GM19193 (cell line): ENCODE data around the gene COG5.

Source experiments
- POLR2A ChIP-seq: IDR thresholded peaks from 4 replicates; pipeline ENCODE4 v1.6.1; 2011; ENCODE audit not compliant: insufficient read depth, insufficient read length; ENCODE audit errors: extremely low read depth

COG5 gene

DNA sequence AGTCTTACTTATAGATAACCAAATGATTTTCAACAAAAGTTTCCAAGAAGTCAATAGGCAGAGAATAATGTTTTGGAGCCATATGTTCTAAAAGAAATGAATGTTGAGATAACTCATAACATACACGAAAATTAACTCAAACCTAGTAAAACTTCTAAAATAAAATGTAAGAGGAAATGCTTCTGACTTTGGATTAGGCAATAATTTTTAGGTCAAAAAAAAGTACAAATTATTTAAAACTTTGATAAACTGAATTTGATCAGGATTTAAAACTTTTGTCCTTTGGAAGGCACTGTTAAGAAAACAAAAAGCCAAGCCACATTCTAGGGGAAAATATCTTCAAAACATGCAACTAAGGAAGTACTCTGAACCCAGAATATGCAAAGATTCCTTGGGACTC, 242.1 kb downstream of the COG5 start:
- no peak for TF ChIP-seq POLR2A

- no peak for TF ChIP-seq POLR2A
Observed at GRCh38 chr7:107319724-107320228, 243.9 kb downstream of the COG5 start.

- TF ChIP-seq POLR2A = no peak
Observed at GRCh38 chr7:107318523-107319160, 245.1 kb downstream of the COG5 start.

DNA sequence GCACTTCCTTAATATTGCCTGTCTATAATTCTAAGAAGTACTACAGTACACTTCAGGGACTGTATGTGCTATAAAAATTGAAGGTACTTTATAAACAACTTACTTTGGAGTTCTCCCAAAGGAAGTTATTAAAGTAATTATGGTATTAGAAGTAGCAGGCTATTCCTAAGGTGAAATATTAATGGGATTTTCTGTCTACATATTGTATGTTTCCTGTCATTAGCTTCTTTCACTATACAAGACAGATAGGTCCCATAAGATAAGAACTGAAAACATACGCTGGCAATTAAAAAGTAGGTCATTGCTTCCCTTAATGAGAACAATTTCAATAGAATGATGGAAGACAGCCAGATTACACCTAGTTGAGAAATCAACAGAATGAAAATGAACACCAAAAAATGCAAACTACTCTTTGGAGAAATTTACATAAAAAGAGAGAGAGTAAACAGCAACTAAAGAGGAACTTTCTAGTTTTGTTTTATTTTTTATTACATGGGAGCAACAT, 248.0 kb downstream of the COG5 start:
- no peak for TF ChIP-seq POLR2A

- TF ChIP-seq POLR2A = no peak
Observed at GRCh38 chr7:107313355-107313754, 250.4 kb downstream of the COG5 start.

DNA sequence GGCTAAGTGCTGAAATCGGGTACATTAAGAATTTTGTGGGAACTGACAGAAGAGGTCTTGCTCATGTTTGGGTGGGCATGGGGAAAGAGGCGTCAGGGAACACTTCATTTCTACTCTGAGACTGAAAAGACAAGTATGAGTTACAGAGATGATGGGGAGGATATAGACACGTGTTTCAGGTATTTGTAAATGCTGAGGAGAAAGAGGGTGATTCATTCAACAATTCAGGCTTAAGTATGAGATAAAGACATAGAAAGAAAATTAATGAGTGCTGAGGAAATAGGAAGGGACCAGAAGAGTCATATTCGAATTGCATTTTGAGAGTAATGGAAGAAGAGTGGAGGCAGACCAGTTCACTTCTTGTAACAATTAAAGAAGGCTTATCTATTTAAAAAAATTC, 251.3 kb downstream of the COG5 start:
- TF ChIP-seq POLR2A = no peak

GRCh38 chr7:107309296-107309695, 254.4 kb downstream of the COG5 start:
- TF ChIP-seq POLR2A = no peak

DNA sequence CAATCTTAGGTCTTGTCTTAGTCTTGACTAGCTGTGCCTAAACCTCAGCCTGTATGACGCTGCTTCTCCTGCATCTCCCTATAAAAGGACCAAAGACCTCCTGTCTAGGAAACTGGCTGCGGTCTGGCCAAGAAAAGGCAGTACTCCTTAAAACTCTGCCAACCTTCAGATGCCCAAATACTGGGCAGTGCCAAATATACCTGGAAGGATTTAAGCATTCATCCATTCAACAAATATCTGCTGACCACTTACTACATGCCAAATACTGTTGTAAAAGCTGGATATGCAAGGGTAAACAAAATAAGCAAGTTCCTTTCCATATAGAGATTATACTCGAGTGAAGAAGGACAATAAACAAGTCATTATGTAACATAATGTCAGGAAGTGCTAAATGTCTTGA, 259.1 kb downstream of the COG5 start:
- no peak for TF ChIP-seq POLR2A

DNA sequence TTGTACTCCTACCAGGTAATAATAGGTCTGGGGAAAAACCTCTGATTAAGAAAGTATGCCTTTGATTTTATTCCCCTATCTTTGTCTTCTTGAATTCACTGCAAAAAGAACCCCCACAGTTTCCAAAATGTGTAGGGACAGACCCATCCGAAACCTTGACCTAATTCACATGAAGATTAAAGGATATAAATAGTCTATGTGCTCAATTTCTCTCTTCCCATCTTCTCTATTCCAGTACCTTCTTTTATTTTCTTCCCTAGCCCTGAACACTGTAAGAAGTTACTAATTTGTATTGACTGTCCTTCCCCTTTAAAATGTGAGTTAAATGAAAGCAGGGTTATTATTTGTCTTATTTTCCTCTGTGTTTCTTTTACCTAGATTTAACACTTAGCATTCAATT, 259.7 kb downstream of the COG5 start:
- TF ChIP-seq POLR2A = no peak

DNA sequence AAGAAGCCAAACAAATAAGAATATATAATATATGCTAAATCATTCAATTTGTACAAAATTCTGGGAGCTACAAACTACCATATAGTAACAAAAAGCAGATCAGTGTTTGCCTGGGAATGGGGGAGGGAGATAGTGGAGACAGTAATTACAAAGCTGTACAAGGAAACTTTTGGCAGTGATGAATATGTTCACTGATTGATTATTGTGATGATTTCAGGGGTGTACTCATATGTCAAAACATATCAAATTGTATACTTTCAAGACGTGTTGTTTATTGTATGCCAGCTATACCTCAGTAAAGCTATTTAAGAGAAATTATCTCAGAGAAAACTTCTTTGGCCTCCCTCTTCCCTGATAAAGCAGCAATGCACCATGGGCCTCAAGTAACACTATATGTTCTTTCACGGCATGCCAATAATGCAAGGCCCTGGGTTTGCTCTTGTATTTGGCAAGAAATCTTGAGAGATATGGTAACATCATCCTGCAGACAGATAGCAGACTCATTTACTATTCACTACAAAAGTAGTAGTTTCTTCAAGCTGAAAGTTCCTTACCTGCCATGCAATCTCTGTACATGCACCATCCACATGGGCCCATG, 261.4 kb downstream of the COG5 start:
- TF ChIP-seq POLR2A = no peak

- no peak for TF ChIP-seq POLR2A
Observed at GRCh38 chr7:107294182-107294581, 269.5 kb downstream of the COG5 start.

GRCh38 chr7:107292591-107292990, 271.1 kb downstream of the COG5 start:
- TF ChIP-seq POLR2A = no peak

- TF ChIP-seq POLR2A = no peak
Observed at GRCh38 chr7:107291434-107291833, 272.3 kb downstream of the COG5 start.

GRCh38 chr7:107286751-107287621, 276.7 kb downstream of the COG5 start:
- TF ChIP-seq POLR2A = no peak

DNA sequence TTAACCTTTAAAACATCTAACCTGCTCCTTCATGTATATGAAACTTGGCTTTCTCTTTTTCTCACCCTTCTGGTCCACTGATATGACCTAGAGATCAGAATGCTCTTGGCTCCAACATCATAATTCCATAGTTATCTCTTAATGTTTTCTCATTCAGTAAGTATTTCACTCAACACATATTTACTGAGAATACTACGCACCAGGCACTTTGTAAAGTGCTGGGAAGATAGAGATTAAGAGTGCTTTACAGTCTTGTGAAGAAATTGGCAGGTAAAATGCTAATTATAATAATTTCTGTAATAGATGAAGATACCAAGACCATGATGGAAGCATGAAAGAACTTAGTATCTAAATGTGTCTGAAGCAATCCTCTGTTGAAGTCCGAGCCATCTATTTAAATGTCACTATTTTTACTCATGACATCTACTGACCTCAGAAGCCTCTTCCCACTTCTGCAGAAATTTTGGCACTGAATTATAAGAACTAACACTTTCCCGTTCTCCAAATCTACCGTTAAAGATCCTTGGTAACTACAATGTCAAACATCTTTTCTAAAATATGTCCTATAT, 278.7 kb downstream of the COG5 start:
- TF ChIP-seq POLR2A = no peak
